B cell (primary cell): ENCODE measurements around the gene HSPA14. TPM values are rescaled to one million over a fixed set of nuclear protein-coding genes. Genes with fewer than 3 reads are reported as not detected.
A peak's percentile ranks its signal among the peaks of the same experiment; 100 is the strongest.

Experiments used
- ATAC-seq: fragments of 200-7000 bp; cut with Tn5 transposase; one replicate; pipeline ENCODE4 v1.10.0; 2021; ENCODE audit warnings: low read depth, mild to moderate bottlenecking, moderate number of reproducible peaks, moderate library complexity
- CTCF ChIA-PET: fragments of 350-600 bp; sonication (Branson Sonifier 250); formaldehyde crosslinking; loops from one replicate; lab custom pipeline; 2021; ENCODE audit warnings: antibody characterized with exemption, inconsistent platforms; lab: Charles Lee
- POLR2A ChIA-PET: fragments of 350-600 bp; sonication (Branson Sonifier 250); formaldehyde crosslinking; loops from one replicate; lab custom pipeline; 2021; ENCODE audit warnings: antibody characterized with exemption; lab: Charles Lee
- DNase-seq: peaks from one replicate; pipeline ENCODE4 v3.0.0; 2013
- H2AFZ ChIP-seq: 2 replicates; pipeline ENCODE4 v1.6.1; 2012; ENCODE audit warnings: mild to moderate bottlenecking, low read depth, low read length; ENCODE audit not compliant: insufficient read depth, poor library complexity, severe bottlenecking
- H3K27ac ChIP-seq, 2 donors: 1 replicate in 1 of 2; 2 replicates in 1 of 2; pipeline ENCODE4 v1.5.1; 2012 to 2013; ENCODE audit warnings: low read length in 2 of 2, mild to moderate bottlenecking in 2 of 2, moderate library complexity in 1 of 2
- H3K27me3 ChIP-seq, 4 experiments: fragments of 200-600 bp in 1 of 4; sonication (generic) in 1 of 4; replicated peaks in 1 of 4; 1 replicate in 2 of 4; 2 replicates in 2 of 4; pipeline versions ENCODE4 v1.6.1 to v1.7.0; 2013 to 2016; ENCODE audit warnings: low read length in 3 of 4, mild to moderate bottlenecking in 2 of 4, mixed read lengths in 1 of 4, moderate library complexity in 1 of 4; ENCODE audit not compliant: insufficient read depth in 4 of 4, control insufficient read depth in 3 of 4; ENCODE audit errors: control extremely low read depth in 1 of 4
- H3K36me3 ChIP-seq, 2 experiments: replicated peaks in 1 of 2; 1 replicate in 1 of 2; 2 replicates in 1 of 2; pipeline versions ENCODE4 v1.6.1 to v1.7.1; 2013; ENCODE audit warnings: low read length in 1 of 2; ENCODE audit not compliant: insufficient read depth in 2 of 2, control insufficient read depth in 1 of 2; ENCODE audit errors: control extremely low read depth in 1 of 2, extremely low read depth in 1 of 2
- H3K4me1 ChIP-seq, 2 donors: fragments of 200-600 bp in 1 of 2; sonication (generic) in 1 of 2; 1 replicate in 1 of 2; 2 replicates in 1 of 2; pipeline versions ENCODE4 v1.5.1 to v1.6.1; 2013 to 2017; ENCODE audit warnings: low read length in 2 of 2; ENCODE audit not compliant: control insufficient read depth in 2 of 2, insufficient read depth in 2 of 2
- H3K4me2 ChIP-seq: replicated peaks from 2 replicates; pipeline ENCODE3; 2012; ENCODE audit warnings: mild to moderate bottlenecking, low read depth, low read length; ENCODE audit not compliant: poor library complexity, severe bottlenecking
- H3K4me3 ChIP-seq, 5 experiments: fragments of 200-600 bp in 1 of 5; sonication (generic) in 1 of 5; 1 replicate in 3 of 5; 2 replicates in 2 of 5; pipeline versions ENCODE4 v1.5.1 to v1.7.0; 2011 to 2016; ENCODE audit warnings: low read length in 4 of 5, mild to moderate bottlenecking in 4 of 5, low read depth in 2 of 5, control low read depth in 1 of 5, moderate library complexity in 1 of 5; ENCODE audit not compliant: insufficient read depth in 1 of 5; ENCODE audit errors: control extremely low read depth in 1 of 5, extremely low read depth in 1 of 5
- H3K79me2 ChIP-seq: fragments of 200-600 bp; sonication (generic); one replicate; pipeline ENCODE4 v1.6.0; 2016; ENCODE audit warnings: low read length; ENCODE audit not compliant: control insufficient read depth, insufficient read depth
- H3K9ac ChIP-seq: fragments of 200-600 bp; sonication (generic); 2 replicates; pipeline ENCODE4 v1.6.1; 2017; ENCODE audit warnings: mild to moderate bottlenecking, low read length, moderate library complexity
- H3K9me3 ChIP-seq, 3 donors: one replicate each; pipeline versions ENCODE4 v1.6.1 to v1.7.1; 2013; ENCODE audit warnings: low read length in 2 of 3; ENCODE audit not compliant: control insufficient read depth in 2 of 3, insufficient read depth in 1 of 3; ENCODE audit errors: control extremely low read depth in 1 of 3
- H4K20me1 ChIP-seq: 2 replicates; pipeline ENCODE4 v1.6.0; 2012; ENCODE audit warnings: mild to moderate bottlenecking, low read length; ENCODE audit not compliant: insufficient read depth, control insufficient read depth, poor library complexity, severe bottlenecking
- H3K27ac Mint-ChIP-seq: one replicate; pipeline ENCODE4 v1.8.0; 2021; ENCODE audit warnings: mixed read lengths
- H3K27me3 Mint-ChIP-seq: one replicate; pipeline ENCODE4 v1.8.0; 2021; ENCODE audit warnings: mixed read lengths
- H3K4me1 Mint-ChIP-seq: one replicate; pipeline ENCODE4 v1.8.0; 2021; ENCODE audit warnings: mixed read lengths
- H3K4me3 Mint-ChIP-seq: one replicate; pipeline ENCODE4 v1.8.0; 2021; ENCODE audit warnings: mixed read lengths
- H3K9me3 Mint-ChIP-seq: one replicate; pipeline ENCODE4 v1.8.0; 2022; ENCODE audit warnings: mixed read lengths; ENCODE audit not compliant: insufficient read depth
- CTCF ChIP-seq: fragments of 200-600 bp; IDR thresholded peaks from one replicate; pipeline ENCODE4 v1.8.0; 2022; ENCODE audit warnings: antibody characterized with exemption, mild to moderate bottlenecking
- EZH2 ChIP-seq: IDR thresholded peaks from 2 replicates; pipeline ENCODE4 v1.6.1; 2012; ENCODE audit warnings: borderline replicate concordance, low read depth, mild to moderate bottlenecking, moderate library complexity, low read length; ENCODE audit not compliant: insufficient read depth, poor library complexity, severe bottlenecking
- WGBS: methylation state at CpG from one replicate; pipeline ENCODE4 v1.1.5; 2013; ENCODE audit warnings: missing lambda C conversion rate; ENCODE audit not compliant: insufficient coverage; 5-methylcytosine and 5-hydroxymethylcytosine counted together
- intact Hi-C: fragments of 100-400 bp; cut with micrococcal nuclease; formaldehyde crosslinking; loops from one replicate; pipeline ENCODE4 v1.10.0; 2022
- polyA plus RNA-seq: library from polyadenylated mRNA; depleted of rRNA; stranded (reverse); fragments of >200 nt; gene quantifications from 2 replicates; pipeline ENCODE4 v1.2.3, GENCODE V29; 2012
- total RNA-seq, 2 donors: library from RNA; stranded (reverse); fragments of 120-200 nt in 1 of 2; gene quantifications; 1 replicate in 1 of 2; 2 replicates in 1 of 2; pipeline versions ENCODE4 v1.2.3 to v1.2.4, GENCODE V29; 2013 to 2022

The HSPA14 gene
- total and polyA plus RNA-seq, 2 donors (not counting 1 experiment from before 2014, with no cell fraction given), result 10.8 to 12.8 TPM

DNA sequence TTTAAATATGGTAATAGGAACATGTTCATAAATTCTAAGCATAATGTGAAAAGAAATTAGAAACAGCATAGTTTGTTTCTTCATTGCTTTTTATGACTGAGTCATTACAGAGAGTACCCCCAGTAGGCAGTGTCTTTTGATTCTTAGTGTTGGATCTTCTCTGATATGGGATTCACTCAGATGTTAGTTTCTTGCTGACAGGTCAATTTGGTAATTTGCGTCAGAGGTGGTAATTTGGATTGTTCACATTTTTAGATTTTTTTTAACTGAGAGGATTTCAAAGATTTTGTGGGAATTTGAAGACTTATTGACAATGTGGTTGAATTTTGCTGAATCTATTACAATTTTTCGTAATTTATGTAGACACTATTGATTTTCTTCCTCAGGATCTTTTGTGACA lies 2.1 kb downstream of the HSPA14 start:
- H2AFZ ChIP-seq, result no peak overlapping the region
- ATAC-seq (no peak), DNase-seq (no peak)
- Mint-ChIP-seq H3K4me3 (peak overlapping the region; percentile 20), H3K4me1 (peaks cover 20% of the 10 kb centered on the region), H3K9me3 (no peaks in the 10 kb centered on the region), H3K27ac (no peak overlapping the region), H3K27me3 (no peaks in the 10 kb centered on the region)
- H3K4me1 ChIP-seq, result peaks cover 16 to 17% of the 10 kb centered on the region in 2 donors
- no peak overlapping the region for H3K4me2 ChIP-seq
- TF ChIP-seq EZH2 (no peak), CTCF (no peak)
- peaks cover 46% of the 10 kb centered on the region for H3K79me2 ChIP-seq
- H3K27ac ChIP-seq, result no peak overlapping the region
- no peaks in the 10 kb centered on the region for H3K9me3 ChIP-seq
- ChIA-PET POLR2A (no interaction called here), CTCF (no interaction called here)
- intact Hi-C loops, result no loop called here
- H3K36me3 ChIP-seq, result peaks cover 10 to 27% of the 10 kb centered on the region in 2 experiments
- no CpG with 5 or more reads among the region's 2 CpGs for WGBS
- H3K27me3 ChIP-seq, result no peaks in the 10 kb centered on the region
- H3K9ac ChIP-seq, result no peak overlapping the region
- no peak overlapping the region for H3K4me3 ChIP-seq
- no peaks in the 10 kb centered on the region for H4K20me1 ChIP-seq

- Mint-ChIP-seq H3K9me3 (no peaks in the 10 kb centered on the region), H3K4me1 (peaks cover 10% of the 10 kb centered on the region), H3K27ac (no peak overlapping the region), H3K27me3 (no peaks in the 10 kb centered on the region), H3K4me3 (no peak overlapping the region)
- ChIA-PET POLR2A (no interaction called here), CTCF (interaction anchor here (1.2 to 1.7 kb wide), 2 partner anchors 21 to 305 kb away, joined by 3 read pairs; no protein-coding TSS in a partner anchor)
- intact Hi-C loops, result no loop called here
- H3K36me3 ChIP-seq, result peaks cover 16 to 38% of the 10 kb centered on the region in 2 experiments
- no peak for DNase-seq
- no peak overlapping the region for H2AFZ ChIP-seq
- WGBS, result 98% methylated on average over 15 of the region's 15 CpGs
- peaks cover 8 to 9% of the 10 kb centered on the region in 2 donors for H3K4me1 ChIP-seq
- H3K79me2 ChIP-seq, result peaks cover 35% of the 10 kb centered on the region
- no peak for ATAC-seq
- H3K9ac ChIP-seq, result no peak overlapping the region
- no peak overlapping the region for H3K4me3 ChIP-seq
- no peaks in the 10 kb centered on the region for H3K27me3 ChIP-seq
- no peak for TF ChIP-seq CTCF
- TF ChIP-seq EZH2, result no peak
- no peak overlapping the region for H3K4me2 ChIP-seq
- no peak overlapping the region for H3K27ac ChIP-seq
- H4K20me1 ChIP-seq, result no peaks in the 10 kb centered on the region
- H3K9me3 ChIP-seq, result no peaks in the 10 kb centered on the region
These were observed 5.4 kb downstream of the HSPA14 start for GRCh38 chr10:14843327-14843988.
